GM21381 (cell line): ENCODE measurements around the gene GHRHR.

Experiments used
- ATAC-seq: cut with Tn5 transposase; IDR thresholded peaks from one replicate; pipeline ENCODE4 v1.9.1; 2021; ENCODE audit warnings: mild to moderate bottlenecking, moderate library complexity; ENCODE audit not compliant: unreplicated experiment

Gene GHRHR

GRCh38 chr7:30927559-30927958 lies 36.2 kb upstream of the GHRHR start:
- no peak for ATAC-seq

DNA sequence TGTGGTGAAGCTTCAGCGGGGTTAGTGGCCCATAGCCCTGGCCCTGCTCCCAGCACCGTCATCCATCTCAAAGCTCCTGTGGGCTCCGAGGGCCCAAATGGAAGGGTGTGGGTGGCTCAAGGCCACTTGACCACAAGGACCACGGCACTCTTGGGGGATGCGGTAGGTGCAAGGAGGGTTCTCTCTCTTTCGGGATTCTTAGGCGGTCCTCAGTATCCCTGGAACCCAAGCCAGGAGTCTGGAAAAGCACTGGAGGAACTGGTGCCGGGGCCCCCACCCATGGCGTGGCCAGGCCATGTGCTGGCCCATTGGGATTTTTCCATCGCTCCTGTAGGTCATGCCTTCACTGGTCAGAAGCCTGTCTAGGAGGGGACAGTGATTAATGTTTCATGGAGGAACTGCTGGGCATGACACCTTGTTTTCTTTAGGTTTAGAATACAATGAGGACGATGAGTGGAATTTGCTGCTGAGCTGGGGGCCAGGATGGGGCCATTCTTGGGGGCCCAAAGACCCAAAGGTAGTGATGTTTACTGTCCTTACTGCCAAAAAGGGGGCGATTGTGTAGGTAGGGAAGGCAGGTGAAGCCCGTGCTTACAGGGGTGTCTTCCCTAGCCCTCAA lies 35.4 kb upstream of the GHRHR start:
- ATAC-seq: no peak

- no peak for ATAC-seq
Observed at GRCh38 chr7:30929686-30930085, 34.1 kb upstream of the GHRHR start.

GRCh38 chr7:30930621-30931020 lies 33.1 kb upstream of the GHRHR start:
- ATAC-seq: no peak

GRCh38 chr7:30931161-30931928 lies 32.4 kb upstream of the GHRHR start:
- no peak for ATAC-seq

DNA sequence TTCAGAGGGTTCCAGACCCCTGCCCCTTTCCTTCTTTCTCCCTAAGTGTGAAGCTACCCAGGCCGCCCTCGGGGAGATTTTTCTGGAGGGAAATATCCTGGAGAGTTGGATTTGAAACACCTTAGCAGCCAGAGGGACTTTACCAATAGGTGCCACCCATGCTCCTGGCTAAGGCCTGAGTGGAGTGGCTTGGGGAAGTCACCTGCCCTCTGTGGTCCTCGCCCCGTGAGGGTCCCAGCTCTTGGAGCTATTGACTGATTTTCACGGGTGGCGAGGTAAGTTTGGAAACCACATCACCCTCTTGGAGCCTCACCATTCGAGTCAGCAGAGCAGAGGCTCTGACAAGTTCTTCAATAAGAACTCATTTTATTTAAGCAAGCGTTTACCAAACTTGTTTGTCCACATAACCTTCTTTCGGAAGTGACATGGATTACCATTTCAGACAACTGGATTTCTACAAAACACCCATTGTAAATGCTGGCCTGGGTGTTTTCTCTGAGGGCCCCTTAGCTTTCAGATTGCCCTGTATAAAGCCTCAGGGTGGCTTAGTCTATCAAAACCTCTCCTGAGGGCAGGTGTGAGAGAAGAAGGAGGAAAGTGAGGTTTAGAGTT lies 31.7 kb upstream of the GHRHR start:
- ATAC-seq: no peak

- no peak for ATAC-seq
Observed at GRCh38 chr7:30932562-30932961, 31.2 kb upstream of the GHRHR start.

DNA sequence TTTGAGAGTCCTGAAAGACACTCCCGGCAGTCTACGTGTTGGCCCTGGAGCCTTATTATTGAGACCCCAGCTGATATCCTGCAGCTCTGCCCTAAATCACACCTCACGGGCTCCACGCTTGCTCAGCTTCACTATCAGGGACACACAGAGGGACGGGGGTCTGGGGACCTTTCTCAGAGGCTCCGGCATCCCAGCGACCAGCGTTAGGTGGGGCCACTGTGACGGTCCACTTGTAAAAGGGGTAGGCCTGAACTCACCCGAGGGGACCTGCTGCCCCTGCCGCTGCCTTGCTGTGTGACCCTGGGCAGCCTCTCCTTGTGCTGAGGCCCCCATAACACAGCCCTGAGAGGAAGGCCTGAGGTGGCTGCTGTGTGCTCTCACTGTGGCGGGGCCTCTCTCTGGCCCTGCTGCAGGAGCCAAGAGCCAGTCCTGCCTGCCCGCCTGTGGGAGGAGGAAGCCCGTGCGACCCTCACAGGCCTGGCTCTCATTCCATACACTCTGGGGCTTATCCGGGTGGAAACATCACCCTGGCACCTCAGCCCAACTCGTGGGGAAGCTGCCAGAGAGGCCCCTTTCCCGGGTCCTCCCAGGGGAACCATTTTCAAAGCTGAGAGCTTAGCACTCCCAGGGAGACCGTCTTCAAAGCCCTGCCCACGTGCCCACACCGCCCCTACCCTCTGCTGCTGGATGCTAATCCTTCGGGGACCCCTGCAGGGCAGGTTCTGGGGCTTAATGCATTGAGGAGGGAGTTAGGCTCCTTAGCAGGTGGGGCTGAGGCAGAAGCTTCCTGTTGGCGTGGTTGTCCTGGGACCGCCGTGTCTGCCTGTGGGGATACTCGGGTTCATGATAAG lies 30.4 kb upstream of the GHRHR start:
- ATAC-seq: no peak

- no peak for ATAC-seq
Observed at GRCh38 chr7:30934225-30934624, 29.5 kb upstream of the GHRHR start.

GRCh38 chr7:30934732-30935568 lies 28.8 kb upstream of the GHRHR start:
- ATAC-seq: no peak

GRCh38 chr7:30935569-30935877 lies 28.2 kb upstream of the GHRHR start:
- ATAC-seq: no peak

- no peak for ATAC-seq
Observed at GRCh38 chr7:30936650-30937245, 27.0 kb upstream of the GHRHR start.

DNA sequence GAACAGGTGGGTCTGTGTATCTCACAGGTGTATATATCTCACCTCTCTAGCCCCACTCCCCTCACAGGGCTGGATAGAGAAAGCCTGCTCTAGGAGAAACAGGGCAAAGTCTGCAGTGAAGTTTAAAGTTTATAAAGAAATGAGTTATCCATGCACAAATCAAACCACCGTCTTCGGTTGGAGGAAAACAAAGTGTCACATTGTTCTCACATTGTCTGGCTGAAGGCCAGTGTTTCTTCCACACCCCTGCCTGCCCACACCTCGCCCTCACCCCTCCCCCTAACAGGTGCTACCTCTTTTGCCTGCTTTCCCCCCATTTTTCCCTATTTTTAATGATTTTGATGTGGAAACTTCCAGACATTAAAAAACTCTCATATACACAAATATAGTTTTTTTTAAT lies 26.3 kb upstream of the GHRHR start:
- ATAC-seq: no peak

DNA sequence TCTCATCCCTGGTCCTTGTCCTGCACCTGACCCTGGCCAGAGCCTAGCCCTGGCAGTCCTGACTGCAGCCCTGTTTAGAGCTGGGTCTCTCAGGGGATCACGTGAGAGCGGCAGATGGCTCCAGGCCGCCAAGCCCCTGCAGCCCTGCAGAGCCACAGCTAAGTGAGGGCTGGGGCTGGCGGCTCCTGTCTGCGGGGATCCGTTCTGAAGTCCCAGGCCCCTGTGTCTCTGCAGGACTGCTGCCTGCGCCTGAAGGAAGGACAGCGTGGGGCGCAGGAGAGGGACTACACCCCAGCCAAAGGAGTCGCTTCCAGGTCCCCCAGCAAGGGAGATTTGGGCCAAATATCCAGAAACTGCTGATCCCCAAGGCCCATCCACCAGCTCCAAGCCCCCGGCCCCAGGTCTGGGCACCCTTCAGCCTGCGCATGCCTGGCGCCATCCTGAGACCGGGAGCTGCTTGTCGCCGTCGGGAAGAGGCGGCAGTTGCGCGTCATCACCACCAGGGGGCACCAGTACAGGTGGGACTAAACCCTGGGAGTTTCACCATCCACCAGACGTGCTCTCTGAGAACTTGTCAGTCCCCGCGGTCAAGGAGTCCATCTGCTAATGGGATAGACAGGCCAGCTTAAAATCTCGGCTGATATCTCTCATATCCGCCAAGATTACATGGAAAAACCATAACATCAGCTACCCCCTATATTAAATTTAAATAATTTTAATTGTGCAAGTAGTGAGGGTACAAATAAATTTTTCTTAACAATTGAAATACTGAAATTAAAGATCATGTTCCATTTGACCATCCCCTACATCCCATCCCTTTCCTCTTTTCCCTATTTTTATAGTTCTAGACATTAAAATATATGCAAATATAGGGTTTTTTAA lies 25.1 kb upstream of the GHRHR start:
- peak; percentile 88 for ATAC-seq

DNA sequence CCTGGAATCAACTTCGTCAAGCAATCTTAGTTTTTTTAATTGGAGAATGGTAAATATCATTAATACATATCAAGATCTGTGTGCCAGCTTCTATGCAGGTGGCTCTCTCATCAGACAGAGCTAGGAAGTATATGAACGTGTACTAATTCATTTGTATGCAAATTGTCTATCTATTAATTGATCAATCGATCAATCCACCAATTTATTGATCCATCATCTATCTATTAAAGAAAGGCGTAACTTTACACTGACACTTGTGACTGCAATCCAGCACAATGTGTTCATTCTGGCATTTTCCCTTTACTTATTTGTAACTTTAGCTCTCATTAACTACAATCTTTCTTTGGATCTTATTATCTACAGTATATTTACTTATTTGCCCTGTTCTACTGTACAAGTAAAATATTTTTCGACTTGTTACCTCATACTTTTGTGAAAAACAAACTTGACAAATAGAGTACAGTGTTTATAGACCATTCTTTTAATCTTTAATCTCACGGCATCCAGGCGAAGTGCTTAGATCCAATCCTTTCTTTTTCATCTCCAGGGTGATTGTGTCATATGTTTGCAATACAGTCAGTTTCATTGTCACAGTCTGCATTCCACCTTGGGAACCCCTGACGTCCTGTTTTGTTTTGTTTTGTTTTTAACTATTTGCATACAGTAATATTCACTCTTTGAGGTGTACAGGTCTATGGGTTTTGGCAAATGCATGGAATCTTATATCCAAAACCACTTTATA lies 22.0 kb upstream of the GHRHR start:
- ATAC-seq: no peak

GRCh38 chr7:30950197-30950596 lies 13.6 kb upstream of the GHRHR start:
- ATAC-seq: no peak

GRCh38 chr7:30954914-30955313 lies 8.8 kb upstream of the GHRHR start:
- ATAC-seq: no peak

GRCh38 chr7:30956704-30957103 lies 7.0 kb upstream of the GHRHR start:
- no peak for ATAC-seq

GRCh38 chr7:30965372-30965771 lies 1.6 kb downstream of the GHRHR start:
- ATAC-seq: no peak
